GM12891 (cell line): ENCODE data around the gene C11orf21.

Experiments
- DNase-seq: peaks from one replicate; pipeline ENCODE4 v3.0.0; 2011; ENCODE audit warnings: low spot score; ENCODE audit not compliant: insufficient read length
- FAIRE-seq: peaks from 2 replicates; lab custom pipeline; 2011; peaks lifted over from hg19 to GRCh38; lab: Jason Lieb, UNC
- PAX5 ChIP-seq: IDR thresholded peaks from 2 replicates; pipeline ENCODE4 v1.6.1; 2011; ENCODE audit warnings: low read length, moderate library complexity, mild to moderate bottlenecking; ENCODE audit not compliant: insufficient read depth, severe bottlenecking
- POLR2A ChIP-seq: IDR thresholded peaks from 2 replicates; pipeline ENCODE4 v1.6.1; 2011; ENCODE audit warnings: low read depth, low read length, control low read depth
- POLR2AphosphoS5 ChIP-seq: IDR thresholded peaks from 2 replicates; pipeline ENCODE4 v1.6.1; 2011; ENCODE audit warnings: low read depth, low read length, control low read depth
- POU2F2 ChIP-seq: IDR thresholded peaks from 2 replicates; pipeline ENCODE4 v1.6.1; 2011; ENCODE audit warnings: low read depth, mild to moderate bottlenecking, control low read depth, low read length, moderate library complexity
- SPI1 ChIP-seq: IDR thresholded peaks from 2 replicates; pipeline ENCODE4 v1.6.1; 2011; ENCODE audit warnings: low read depth, low read length, control low read depth
- TAF1 ChIP-seq: IDR thresholded peaks from 2 replicates; pipeline ENCODE4 v1.6.1; 2011; ENCODE audit warnings: low read depth, low read length, control low read depth

C11orf21 gene

DNA sequence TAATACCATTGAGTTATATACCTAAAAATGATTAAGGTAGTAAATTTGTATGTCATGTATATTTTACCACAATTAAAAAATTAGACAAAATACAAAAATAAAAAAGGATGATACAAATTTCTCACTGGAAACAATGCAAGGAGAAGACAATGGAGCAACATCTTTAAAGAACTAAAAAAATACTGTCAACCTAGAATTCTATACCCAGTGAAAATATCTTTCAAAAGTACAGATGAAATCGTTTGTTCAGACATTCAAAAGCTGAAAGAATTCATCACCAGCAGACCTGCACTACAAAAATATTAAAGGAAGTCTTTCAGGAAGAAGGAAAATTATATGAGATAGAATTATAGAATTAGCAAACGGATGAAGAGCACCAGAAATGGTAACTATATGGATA is 21.5 kb downstream of the C11orf21 start:
- DNase-seq, result no peak
- no peak for FAIRE-seq
- no peak for TF ChIP-seq POLR2A
- TF ChIP-seq POLR2AphosphoS5, result no peak
- no peak for TF ChIP-seq SPI1
- TF ChIP-seq POU2F2, result no peak
- no peak for TF ChIP-seq TAF1
- TF ChIP-seq PAX5, result no peak

DNA sequence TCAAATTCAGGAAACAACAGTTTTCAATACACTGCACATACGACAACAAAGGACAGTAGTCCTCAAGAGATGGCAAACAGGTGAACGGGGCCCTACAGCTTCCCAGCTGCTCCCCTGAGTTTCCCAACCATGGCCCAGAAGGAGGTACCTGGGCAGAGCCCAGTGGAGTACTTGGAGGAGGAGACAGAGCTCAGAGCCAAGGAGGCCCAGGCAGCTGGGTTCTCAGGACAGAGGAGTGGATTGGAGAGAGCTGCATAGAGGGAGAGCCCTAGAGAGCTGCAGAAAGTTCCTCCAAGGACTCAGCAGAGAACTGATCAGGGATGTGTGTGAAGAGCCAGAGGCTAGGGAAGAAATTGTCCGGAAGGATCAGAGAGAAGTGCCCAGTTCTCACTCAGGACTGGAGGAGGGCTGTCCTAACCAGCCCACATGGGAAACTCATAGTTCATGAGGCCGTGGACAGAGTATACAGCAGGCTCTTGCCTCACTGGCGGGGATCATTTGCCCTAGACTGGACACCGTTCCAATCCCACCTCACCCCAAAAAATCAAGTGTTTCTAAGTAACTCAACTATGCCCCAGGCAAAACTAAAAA is 23.7 kb downstream of the C11orf21 start:
- no peak for DNase-seq
- TF ChIP-seq PAX5 (no peak), POU2F2 (no peak), POLR2A (no peak), TAF1 (no peak), SPI1 (no peak), POLR2AphosphoS5 (no peak)
- no peak for FAIRE-seq

DNA sequence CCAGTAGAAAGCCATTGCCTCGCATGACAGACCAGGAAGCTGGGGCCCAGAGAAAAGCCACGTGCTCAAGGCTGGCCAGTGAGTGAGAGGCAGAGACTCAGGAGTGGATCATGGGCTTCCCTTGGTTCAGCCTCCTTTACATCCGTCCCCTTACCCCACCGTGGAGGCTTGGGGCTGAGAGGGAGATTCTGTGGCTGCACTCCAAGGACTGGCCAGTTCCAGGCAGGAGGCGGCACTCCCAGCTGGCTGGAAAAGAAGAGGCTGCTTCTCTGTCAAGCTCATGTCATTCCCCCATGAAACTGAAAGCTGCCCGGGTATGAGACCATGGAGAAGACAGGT is 24.7 kb downstream of the C11orf21 start:
- no peak for FAIRE-seq
- TF ChIP-seq SPI1 (no peak), POLR2AphosphoS5 (no peak), TAF1 (no peak), POU2F2 (no peak), POLR2A (no peak), PAX5 (no peak)
- no peak for DNase-seq

DNA sequence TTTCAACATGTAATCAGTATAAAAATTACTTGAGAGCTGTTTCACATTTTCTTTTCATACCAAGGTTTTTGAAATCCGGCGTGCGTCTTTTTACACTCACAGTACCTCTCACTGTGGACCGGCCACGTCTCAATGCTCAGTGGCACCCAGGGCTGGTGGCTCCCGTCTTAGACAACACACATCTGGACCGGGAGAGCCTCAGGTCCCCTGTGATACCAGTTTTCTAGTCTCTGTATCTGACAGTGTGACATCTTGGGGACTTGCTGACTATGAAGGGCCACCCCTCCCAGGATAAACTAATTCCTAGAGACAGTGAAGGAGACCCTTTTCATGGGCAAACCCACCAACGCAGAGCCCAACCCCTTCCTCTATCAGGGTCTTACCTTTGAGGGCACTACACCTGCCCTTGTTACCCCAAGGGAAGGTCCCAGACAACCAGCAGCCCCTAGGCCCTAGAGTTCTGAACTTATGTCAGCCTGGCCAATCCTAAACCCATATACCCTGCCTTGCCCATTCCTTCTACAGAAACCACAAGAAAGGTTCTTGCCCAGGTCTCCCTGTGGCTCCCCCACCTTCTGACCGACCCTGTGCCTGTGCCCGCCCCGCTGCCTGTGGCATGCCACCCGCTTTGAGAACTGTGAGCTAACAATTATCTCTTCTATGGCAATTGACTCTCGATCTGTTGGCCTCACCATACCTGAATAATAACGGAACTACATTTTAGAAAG is 25.3 kb downstream of the C11orf21 start:
- TF ChIP-seq SPI1, result no peak
- no peak for TF ChIP-seq POLR2AphosphoS5
- no peak for TF ChIP-seq POLR2A
- TF ChIP-seq PAX5, result no peak
- no peak for TF ChIP-seq POU2F2
- no peak for TF ChIP-seq TAF1
- DNase-seq (no peak), FAIRE-seq (no peak)

DNA sequence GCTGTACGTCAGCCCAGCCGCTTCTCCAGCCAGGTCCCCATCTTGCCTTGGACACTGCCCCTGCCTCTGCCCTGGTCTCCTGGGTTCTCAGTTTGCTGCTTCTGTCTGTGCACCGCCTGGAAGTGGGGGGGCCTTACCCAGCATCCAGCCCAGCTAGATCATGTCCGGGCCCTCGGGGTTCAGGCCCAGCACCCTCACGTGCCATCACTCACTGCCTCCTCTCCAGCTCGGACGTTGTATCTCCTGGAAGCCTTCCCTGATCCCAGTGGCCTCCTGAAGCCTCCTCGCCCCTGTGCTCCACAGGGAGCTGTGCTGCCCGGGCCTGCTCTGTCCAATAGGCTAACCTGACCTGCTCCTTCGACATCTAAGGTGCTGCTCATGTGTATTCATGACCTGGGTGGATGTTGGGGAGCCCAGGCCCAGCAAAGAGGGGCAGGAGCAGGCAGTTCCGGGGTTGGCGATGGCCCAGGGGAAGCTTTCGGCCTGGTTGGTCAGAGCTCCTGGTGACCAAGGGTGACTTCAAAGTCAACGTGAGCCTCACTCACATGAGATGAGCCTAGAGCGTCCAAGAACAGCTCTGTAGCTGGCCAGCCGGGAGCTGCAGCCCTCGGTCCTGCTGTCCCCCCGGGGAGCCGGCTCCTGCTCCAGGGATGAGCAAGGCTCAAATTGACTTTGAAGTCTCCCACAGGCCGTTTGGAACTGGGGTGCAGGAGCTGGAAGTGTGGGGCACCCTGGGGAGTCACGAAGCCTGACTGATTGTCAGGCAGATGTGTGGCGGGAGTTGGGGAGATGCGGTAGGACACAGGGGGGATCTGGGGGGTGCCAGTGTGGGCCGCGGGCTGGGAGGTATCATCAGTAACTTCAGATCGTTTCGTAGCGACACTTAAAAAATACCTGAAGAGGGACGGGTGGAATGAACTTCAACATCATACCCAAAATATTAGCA is 26.1 kb downstream of the C11orf21 start:
- FAIRE-seq (no peak), DNase-seq (no peak)
- TF ChIP-seq POU2F2, result no peak
- no peak for TF ChIP-seq POLR2AphosphoS5
- no peak for TF ChIP-seq TAF1
- TF ChIP-seq PAX5, result no peak
- no peak for TF ChIP-seq POLR2A
- no peak for TF ChIP-seq SPI1

DNA sequence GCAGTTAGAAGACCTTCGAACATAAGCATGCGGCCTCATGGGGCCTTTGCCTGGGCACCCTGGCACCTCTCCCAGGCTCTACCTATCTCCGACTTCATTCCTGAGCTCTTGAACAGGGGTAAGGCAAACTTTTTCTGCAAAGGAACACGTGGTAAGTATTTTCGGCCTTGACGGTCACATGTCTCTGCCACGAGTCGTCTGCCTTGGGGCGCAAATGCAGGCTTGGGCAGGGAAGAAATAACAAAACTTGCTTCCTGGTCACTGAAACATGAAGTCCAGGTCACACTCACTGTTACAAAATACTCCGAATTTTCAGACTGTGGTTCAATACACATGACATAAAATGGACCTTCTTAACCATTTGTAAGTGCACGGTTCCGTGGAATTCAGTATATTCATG is 27.9 kb downstream of the C11orf21 start:
- DNase-seq (no peak), FAIRE-seq (no peak)
- no peak for TF ChIP-seq POU2F2
- no peak for TF ChIP-seq TAF1

DNA sequence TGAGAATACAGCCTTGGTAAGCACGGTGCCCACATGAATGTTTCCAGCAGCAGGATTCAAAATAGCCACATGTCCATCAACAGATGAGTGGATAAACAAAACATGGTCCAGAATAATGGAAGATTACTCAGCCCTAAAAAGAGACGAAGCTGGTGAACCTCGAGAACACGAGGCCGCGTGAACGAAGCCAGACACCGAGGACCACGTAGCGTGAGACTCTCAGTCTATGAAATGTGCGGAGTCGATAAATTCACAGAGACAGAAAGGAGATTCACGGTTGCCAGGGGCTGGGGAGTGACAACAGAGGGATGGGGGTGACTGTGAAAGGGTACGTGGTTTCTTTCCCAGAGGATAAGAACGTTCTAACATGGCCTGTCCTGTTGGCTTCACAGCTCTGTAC is 28.4 kb downstream of the C11orf21 start:
- FAIRE-seq, result no peak
- TF ChIP-seq PAX5, result no peak
- no peak for TF ChIP-seq TAF1
- TF ChIP-seq POLR2A, result no peak
- TF ChIP-seq POU2F2, result no peak
- DNase-seq, result no peak

DNA sequence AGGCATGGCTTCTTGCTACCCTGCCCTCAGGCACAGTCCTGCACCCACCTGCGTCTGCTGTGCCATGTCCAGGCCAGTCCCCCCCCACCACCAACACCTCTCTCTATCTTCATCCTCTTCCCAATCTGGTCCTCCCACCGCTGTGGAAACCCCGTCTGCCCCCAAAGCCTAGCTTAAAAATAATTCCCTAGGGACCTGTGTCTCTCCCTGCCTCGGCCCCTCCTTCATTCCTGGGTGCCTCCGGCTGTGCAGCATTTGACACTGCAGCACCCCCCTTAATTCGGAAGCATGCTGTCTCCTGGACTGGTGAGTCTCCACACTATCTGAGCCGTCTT is 28.8 kb downstream of the C11orf21 start:
- TF ChIP-seq POLR2A (no peak), PAX5 (no peak), TAF1 (no peak), SPI1 (no peak), POLR2AphosphoS5 (no peak), POU2F2 (no peak)
- FAIRE-seq, result no peak
- no peak for DNase-seq

DNA sequence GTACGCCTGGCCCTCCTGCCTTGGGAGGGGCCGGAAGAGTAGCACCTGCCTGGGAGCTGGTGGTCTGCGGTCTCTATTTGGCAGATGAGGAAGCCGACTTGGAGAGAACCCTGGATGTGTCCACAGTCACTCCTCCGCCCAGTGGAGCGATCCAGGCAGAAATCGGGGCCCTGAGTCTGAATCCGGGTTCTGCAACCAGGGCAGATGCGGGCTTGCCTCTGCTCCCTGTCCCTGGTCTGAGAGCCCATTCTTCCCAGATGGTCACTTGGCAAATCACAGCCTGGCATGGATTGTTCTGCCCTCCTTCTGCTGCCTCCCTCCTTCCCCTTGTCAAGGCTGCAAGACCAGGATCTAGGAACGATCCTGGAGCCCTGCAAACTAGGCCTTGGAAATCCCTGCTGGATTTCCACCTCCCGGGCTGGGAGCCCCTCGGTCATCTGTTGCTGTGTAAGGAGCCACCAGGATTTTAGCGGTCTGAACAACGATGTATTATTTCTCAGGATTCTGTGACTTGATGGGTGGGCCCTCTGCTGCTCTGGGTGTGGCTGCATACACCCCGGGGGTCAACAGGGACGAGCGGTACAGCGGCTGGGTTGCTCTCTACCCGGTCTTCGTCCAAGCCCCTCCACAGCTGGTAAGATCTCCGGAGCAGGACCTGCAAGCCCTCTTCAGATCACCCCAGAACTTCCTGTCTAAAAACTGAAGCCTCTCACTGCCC is 29.3 kb downstream of the C11orf21 start:
- TF ChIP-seq POLR2AphosphoS5 (no peak), TAF1 (no peak), POU2F2 (no peak), PAX5 (no peak), POLR2A (no peak), SPI1 (no peak)
- DNase-seq (no peak), FAIRE-seq (no peak)
